Osteoblast (primary cell): ENCODE measurements around the gene COL15A1. TPM values are rescaled to one million over a fixed set of nuclear protein-coding genes. Genes with fewer than 3 reads are reported as not detected.
A peak's percentile ranks its signal among the peaks of the same experiment; 100 is the strongest.

Source experiments
- DNase-seq: peaks from one replicate; pipeline ENCODE4 v3.0.0; 2011; ENCODE audit warnings: low spot score, mixed read lengths; ENCODE audit not compliant: insufficient read length; ENCODE audit errors: missing footprints
- H2AFZ ChIP-seq: 2 replicates; pipeline ENCODE4 v1.6.0; 2011; ENCODE audit warnings: mild to moderate bottlenecking, low read length
- H3K27ac ChIP-seq: 2 replicates; pipeline ENCODE4 v1.5.1; 2011; ENCODE audit warnings: mild to moderate bottlenecking, low read depth, low read length, moderate library complexity
- H3K27me3 ChIP-seq: 2 replicates; pipeline ENCODE4 v1.6.0; 2012; ENCODE audit warnings: mild to moderate bottlenecking, control low read depth, inconsistent platforms, low read length, moderate library complexity; ENCODE audit not compliant: insufficient read depth
- H3K36me3 ChIP-seq: 2 replicates; pipeline ENCODE4 v1.5.1; 2011; ENCODE audit warnings: mild to moderate bottlenecking, low read length, control low read depth, moderate library complexity; ENCODE audit not compliant: insufficient read depth
- H3K4me1 ChIP-seq: 2 replicates; pipeline ENCODE4 v1.5.1; 2011; ENCODE audit warnings: mild to moderate bottlenecking, low read length, control low read depth, moderate library complexity; ENCODE audit not compliant: insufficient read depth
- H3K4me2 ChIP-seq: 2 replicates; pipeline ENCODE4 v1.6.0; 2011; ENCODE audit warnings: mild to moderate bottlenecking, low read length; ENCODE audit not compliant: insufficient read depth
- H3K4me3 ChIP-seq: fragments of 200-600 bp; sonication (generic); 3 replicates; pipeline ENCODE4 v1.5.1; 2012; ENCODE audit warnings: mild to moderate bottlenecking, low read length, inconsistent platforms; ENCODE audit not compliant: insufficient read depth
- H3K79me2 ChIP-seq: 2 replicates; pipeline ENCODE4 v1.6.0; 2012; ENCODE audit warnings: mild to moderate bottlenecking, low read length, control low read depth, inconsistent platforms; ENCODE audit not compliant: insufficient read depth
- H3K9me3 ChIP-seq: 2 replicates; pipeline ENCODE4 v1.5.1; 2011; ENCODE audit warnings: low read depth, low read length, control low read depth
- H4K20me1 ChIP-seq: 2 replicates; pipeline ENCODE4 v1.6.0; 2012; ENCODE audit warnings: mild to moderate bottlenecking, low read length, control low read depth; ENCODE audit not compliant: insufficient read depth
- total RNA-seq: library from RNA; depleted of rRNA; stranded (reverse); fragments of >200 nt; gene quantifications from 2 replicates; pipeline ENCODE4 v1.2.3, GENCODE V29; 2012
- TF ChIP-seq, protein P1 (sequence below): IDR thresholded peaks from 2 replicates; pipeline ENCODE4 v1.5.1; 2011; ENCODE audit warnings: mild to moderate bottlenecking, low read depth, low read length, moderate library complexity; ENCODE audit errors: extremely low read depth

COL15A1 gene
- total RNA-seq, 1 donor = 29.3 TPM

DNA sequence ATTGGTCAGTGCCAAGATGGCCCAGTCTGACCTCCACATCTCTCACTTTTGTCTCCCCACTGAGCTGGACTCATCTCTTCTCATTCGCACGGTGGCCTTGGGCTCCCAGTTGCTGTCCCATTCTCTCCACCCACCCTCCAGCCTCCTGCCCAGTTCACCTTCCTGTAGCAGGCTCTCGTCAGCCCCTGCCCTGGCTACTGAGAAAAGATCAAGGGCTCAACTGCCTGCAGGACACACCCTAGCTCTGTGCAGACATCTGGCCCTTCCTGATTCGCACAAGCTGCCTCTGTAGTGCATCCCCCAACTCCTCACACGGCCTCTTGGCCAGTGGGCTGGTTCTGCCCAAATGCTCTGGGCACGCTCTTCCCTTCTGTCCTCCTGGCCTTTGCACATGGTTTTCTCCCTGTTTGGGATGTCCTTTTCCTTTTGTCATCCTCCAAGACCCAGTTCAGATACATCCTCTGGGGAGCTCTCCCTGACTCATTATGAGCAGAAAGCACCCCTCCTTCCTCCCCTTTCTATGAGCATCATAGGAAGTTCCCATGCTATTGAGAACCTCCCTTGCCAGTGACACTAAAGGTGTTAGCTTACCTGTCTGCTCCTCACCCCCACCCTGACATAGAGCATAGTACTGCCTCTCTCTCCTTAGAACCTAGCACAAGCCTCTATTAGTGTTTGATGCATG lies 82.7 kb downstream of the COL15A1 start:
- no peak overlapping the region for H3K27ac ChIP-seq
- no peaks in the 10 kb centered on the region for H3K36me3 ChIP-seq
- peaks cover 41% of the 10 kb centered on the region for H3K4me1 ChIP-seq
- H3K79me2 ChIP-seq = no peaks in the 10 kb centered on the region
- H3K27me3 ChIP-seq = no peaks in the 10 kb centered on the region
- no peaks in the 10 kb centered on the region for H4K20me1 ChIP-seq
- H3K4me3 ChIP-seq = no peak overlapping the region
- DNase-seq = no peak
- TF ChIP-seq, protein P1, sequence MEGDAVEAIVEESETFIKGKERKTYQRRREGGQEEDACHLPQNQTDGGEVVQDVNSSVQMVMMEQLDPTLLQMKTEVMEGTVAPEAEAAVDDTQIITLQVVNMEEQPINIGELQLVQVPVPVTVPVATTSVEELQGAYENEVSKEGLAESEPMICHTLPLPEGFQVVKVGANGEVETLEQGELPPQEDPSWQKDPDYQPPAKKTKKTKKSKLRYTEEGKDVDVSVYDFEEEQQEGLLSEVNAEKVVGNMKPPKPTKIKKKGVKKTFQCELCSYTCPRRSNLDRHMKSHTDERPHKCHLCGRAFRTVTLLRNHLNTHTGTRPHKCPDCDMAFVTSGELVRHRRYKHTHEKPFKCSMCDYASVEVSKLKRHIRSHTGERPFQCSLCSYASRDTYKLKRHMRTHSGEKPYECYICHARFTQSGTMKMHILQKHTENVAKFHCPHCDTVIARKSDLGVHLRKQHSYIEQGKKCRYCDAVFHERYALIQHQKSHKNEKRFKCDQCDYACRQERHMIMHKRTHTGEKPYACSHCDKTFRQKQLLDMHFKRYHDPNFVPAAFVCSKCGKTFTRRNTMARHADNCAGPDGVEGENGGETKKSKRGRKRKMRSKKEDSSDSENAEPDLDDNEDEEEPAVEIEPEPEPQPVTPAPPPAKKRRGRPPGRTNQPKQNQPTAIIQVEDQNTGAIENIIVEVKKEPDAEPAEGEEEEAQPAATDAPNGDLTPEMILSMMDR = no peak
- no peak overlapping the region for H3K4me2 ChIP-seq
- no peak overlapping the region for H2AFZ ChIP-seq
- no peaks in the 10 kb centered on the region for H3K9me3 ChIP-seq

DNA sequence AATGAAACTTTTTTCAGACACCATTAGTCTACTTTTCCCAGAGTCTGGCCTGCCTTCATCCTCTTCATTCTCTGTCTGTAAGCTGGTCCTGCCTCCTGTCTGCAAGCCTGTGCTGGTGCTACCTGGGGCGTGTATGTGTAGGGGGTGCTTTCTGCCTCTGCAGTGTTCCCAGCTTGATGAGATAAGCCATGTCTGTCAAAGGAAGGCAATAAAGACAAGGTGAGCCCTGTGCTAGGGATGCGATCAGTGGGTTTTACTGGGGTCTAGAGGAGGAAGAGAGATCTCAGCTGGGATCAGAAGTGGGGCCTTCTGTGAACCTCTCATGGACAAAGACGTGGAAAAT lies 83.2 kb downstream of the COL15A1 start:
- Histone ChIP-seq H3K4me2 (no peak overlapping the region), H3K27me3 (no peaks in the 10 kb centered on the region), H3K79me2 (no peaks in the 10 kb centered on the region), H3K4me3 (no peak overlapping the region), H2AFZ (no peak overlapping the region), H3K4me1 (peaks cover 42% of the 10 kb centered on the region), H3K27ac (no peak overlapping the region), H4K20me1 (no peaks in the 10 kb centered on the region), H3K36me3 (no peaks in the 10 kb centered on the region), H3K9me3 (no peaks in the 10 kb centered on the region)
- TF ChIP-seq, protein P1 = no peak
- no peak for DNase-seq

DNA sequence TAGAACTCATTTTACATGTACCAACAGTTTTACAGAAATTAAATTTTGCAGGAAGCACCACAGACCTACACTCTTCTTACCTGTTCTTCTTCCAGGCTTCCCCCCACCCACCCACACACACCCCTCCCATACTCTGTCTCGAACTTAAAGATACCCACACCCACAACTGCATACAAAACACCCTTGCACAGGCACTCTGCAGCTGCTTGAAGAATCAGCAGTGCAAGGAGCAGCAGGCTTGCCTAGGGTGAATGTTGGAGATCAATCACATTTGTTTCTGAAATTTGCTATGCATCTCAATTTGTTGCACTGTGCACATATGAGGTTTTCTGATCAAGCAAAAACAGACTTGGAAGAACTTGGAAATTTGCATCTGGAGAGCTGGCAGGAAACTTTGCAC lies 83.7 kb downstream of the COL15A1 start:
- H3K27me3 ChIP-seq = no peaks in the 10 kb centered on the region
- no peak for DNase-seq
- no peaks in the 10 kb centered on the region for H3K9me3 ChIP-seq
- H4K20me1 ChIP-seq = no peaks in the 10 kb centered on the region
- no peaks in the 10 kb centered on the region for H3K79me2 ChIP-seq
- no peak overlapping the region for H2AFZ ChIP-seq
- H3K4me2 ChIP-seq = no peak overlapping the region
- H3K4me1 ChIP-seq = peaks cover 42% of the 10 kb centered on the region
- no peak overlapping the region for H3K4me3 ChIP-seq
- no peak overlapping the region for H3K27ac ChIP-seq
- TF ChIP-seq, protein P1 = no peak
- H3K36me3 ChIP-seq = no peaks in the 10 kb centered on the region

DNA sequence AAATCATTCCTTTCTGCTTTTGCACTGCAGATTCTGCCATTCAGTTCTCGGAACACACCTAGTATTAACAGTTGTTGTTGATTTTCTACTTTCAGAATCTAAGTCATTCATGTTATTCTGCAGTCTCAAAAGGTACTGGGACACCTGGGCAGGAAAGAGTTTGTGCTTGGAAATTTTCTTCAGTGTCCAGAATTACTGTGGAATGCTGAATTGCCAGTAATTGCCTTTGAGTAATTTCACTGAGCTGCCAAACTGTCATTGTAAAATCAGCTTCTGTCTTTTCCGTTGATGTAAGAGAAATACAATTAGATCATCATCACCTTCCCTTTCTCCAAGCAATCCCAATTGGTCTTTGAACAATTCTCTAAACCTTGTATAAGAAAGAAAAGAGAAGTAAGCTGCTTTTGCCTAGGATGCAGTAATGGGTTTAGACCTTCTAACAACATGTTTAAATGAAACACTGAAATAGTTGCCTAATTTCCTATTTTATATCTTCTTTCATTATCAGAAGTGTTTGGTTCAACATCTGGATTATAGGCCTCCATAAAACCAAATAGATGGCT lies 85.5 kb downstream of the COL15A1 start:
- no peaks in the 10 kb centered on the region for H4K20me1 ChIP-seq
- peaks cover 36% of the 10 kb centered on the region for H3K4me1 ChIP-seq
- no peak overlapping the region for H3K4me2 ChIP-seq
- peak overlapping the region; percentile 91 for H3K27ac ChIP-seq
- DNase-seq = no peak
- no peaks in the 10 kb centered on the region for H3K27me3 ChIP-seq
- TF ChIP-seq, protein P1 = no peak
- no peak overlapping the region for H2AFZ ChIP-seq
- no peaks in the 10 kb centered on the region for H3K79me2 ChIP-seq
- no peak overlapping the region for H3K4me3 ChIP-seq
- H3K36me3 ChIP-seq = no peaks in the 10 kb centered on the region
- no peaks in the 10 kb centered on the region for H3K9me3 ChIP-seq
